ENCODE results near the gene COP1. TPM values are rescaled to one million over a fixed set of nuclear protein-coding genes. Genes with fewer than 3 reads are reported as not detected.

COP1 gene
- total and polyA plus RNA-seq, 2 donors (not counting 1 experiment from before 2014, with no cell fraction given): 18.7 to 68.5 TPM

DNA sequence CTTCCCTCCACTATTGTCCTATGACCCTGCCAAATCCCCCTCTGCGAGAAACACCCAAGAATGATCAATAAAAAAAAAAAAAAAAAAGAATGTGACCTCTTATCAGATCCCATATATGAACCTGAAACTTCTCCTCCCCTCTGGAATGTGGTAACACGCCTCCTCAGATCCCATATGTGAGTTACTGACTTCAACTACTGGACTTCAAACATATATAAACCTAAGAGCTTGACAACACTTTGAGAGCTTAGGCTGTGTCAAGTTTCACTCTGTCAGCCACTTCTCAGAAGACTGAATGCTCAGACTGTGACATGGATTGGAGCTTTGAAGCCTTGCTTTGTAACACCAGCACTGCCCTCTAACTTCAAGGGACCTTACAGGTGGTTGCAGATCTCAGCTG, 148.4 kb downstream of the COP1 start:
- no peaks in the 10 kb centered on the region for H3K9me3 ChIP-seq (ENCODE audit: control extremely low read depth in 1 of 3, control insufficient read depth in 2 of 3, insufficient read depth in 1 of 3, low read length in 2 of 3)
- intact Hi-C loops (cut with micrococcal nuclease): no loop called here
- Mint-ChIP-seq H3K27ac (no peak overlapping the region), H3K4me3 (no peak overlapping the region), H3K27me3 (no peaks in the 10 kb centered on the region), H3K4me1 (peaks cover 2% of the 10 kb centered on the region), H3K9me3 (ENCODE audit: insufficient read depth) (no peaks in the 10 kb centered on the region)
- no peak for ATAC-seq (ENCODE audit: low read depth)
- no peak overlapping the region for H3K27ac ChIP-seq (ENCODE audit: low read length in 2 of 2)
- ChIA-PET POLR2A (interaction anchor here (0.7 kb wide), 1 partner anchor 1091 kb away, joined by 5 read pairs; no protein-coding TSS in a partner anchor), CTCF (no interaction called here)
- no peak overlapping the region for H2AFZ ChIP-seq (ENCODE audit: insufficient read depth, low read depth, low read length, poor library complexity, severe bottlenecking)
- H4K20me1 ChIP-seq (ENCODE audit: control insufficient read depth, insufficient read depth, low read length, poor library complexity, severe bottlenecking): no peaks in the 10 kb centered on the region
- H3K4me2 ChIP-seq (replicated peaks; ENCODE audit: low read depth, low read length, poor library complexity, severe bottlenecking): no peak overlapping the region
- no peaks in the 10 kb centered on the region for H3K4me1 ChIP-seq (ENCODE audit: control insufficient read depth in 2 of 2, insufficient read depth in 2 of 2, low read length in 2 of 2)
- WGBS (ENCODE audit: insufficient coverage): no CpG with 5 or more reads among the region's 2 CpGs
- H3K79me2 ChIP-seq (ENCODE audit: control insufficient read depth, insufficient read depth, low read length): no peaks in the 10 kb centered on the region
- no peak overlapping the region for H3K4me3 ChIP-seq (ENCODE audit: control extremely low read depth in 1 of 5, extremely low read depth in 1 of 5, insufficient read depth in 1 of 5, low read depth in 2 of 5, low read length in 4 of 5)
- no peaks in the 10 kb centered on the region for H3K27me3 ChIP-seq (replicated peaks in 1 of 4; ENCODE audit: control extremely low read depth in 1 of 4, control insufficient read depth in 3 of 4, insufficient read depth in 4 of 4, low read length in 3 of 4)
- DNase-seq: no peak
- no peaks in the 10 kb centered on the region for H3K36me3 ChIP-seq (replicated peaks in 1 of 2; ENCODE audit: control extremely low read depth in 1 of 2, control insufficient read depth in 1 of 2, extremely low read depth in 1 of 2, insufficient read depth in 2 of 2, low read length in 1 of 2)
- no peak overlapping the region for H3K9ac ChIP-seq (ENCODE audit: low read length)
- TF ChIP-seq CTCF (IDR thresholded peaks at IDR 0.05) (no peak), EZH2 (IDR thresholded peaks at IDR 0.05; ENCODE audit: borderline replicate concordance, insufficient read depth, low read depth, low read length, poor library complexity, severe bottlenecking) (no peak)

- H3K27me3 Mint-ChIP-seq: no peaks in the 10 kb centered on the region
- no peak overlapping the region for H3K27ac Mint-ChIP-seq
- ChIA-PET POLR2A (no interaction called here), CTCF (no interaction called here)
- Histone ChIP-seq H3K36me3 (replicated peaks in 1 of 2; ENCODE audit: control extremely low read depth in 1 of 2, control insufficient read depth in 1 of 2, extremely low read depth in 1 of 2, insufficient read depth in 2 of 2, low read length in 1 of 2) (peaks cover 0 to under 1% of the 10 kb centered on the region in 2 experiments), H3K79me2 (ENCODE audit: control insufficient read depth, insufficient read depth, low read length) (no peaks in the 10 kb centered on the region), H3K4me2 (replicated peaks; ENCODE audit: low read depth, low read length, poor library complexity, severe bottlenecking) (no peak overlapping the region), H3K9ac (ENCODE audit: low read length) (no peak overlapping the region), H3K9me3 (ENCODE audit: control extremely low read depth in 1 of 3, control insufficient read depth in 2 of 3, insufficient read depth in 1 of 3, low read length in 2 of 3) (no peaks in the 10 kb centered on the region), H4K20me1 (ENCODE audit: control insufficient read depth, insufficient read depth, low read length, poor library complexity, severe bottlenecking) (no peaks in the 10 kb centered on the region), H3K27me3 (replicated peaks in 1 of 4; ENCODE audit: control extremely low read depth in 1 of 4, control insufficient read depth in 3 of 4, insufficient read depth in 4 of 4, low read length in 3 of 4) (no peaks in the 10 kb centered on the region), H3K4me3 (ENCODE audit: control extremely low read depth in 1 of 5, extremely low read depth in 1 of 5, insufficient read depth in 1 of 5, low read depth in 2 of 5, low read length in 4 of 5) (no peak overlapping the region), H3K27ac (ENCODE audit: low read length in 2 of 2) (no peak overlapping the region), H2AFZ (ENCODE audit: insufficient read depth, low read depth, low read length, poor library complexity, severe bottlenecking) (no peak overlapping the region), H3K4me1 (ENCODE audit: control insufficient read depth in 2 of 2, insufficient read depth in 2 of 2, low read length in 2 of 2) (no peaks in the 10 kb centered on the region)
- no peaks in the 10 kb centered on the region for H3K9me3 Mint-ChIP-seq (ENCODE audit: insufficient read depth)
- H3K4me3 Mint-ChIP-seq: no peak overlapping the region
- no peak for ATAC-seq (ENCODE audit: low read depth)
- TF ChIP-seq EZH2 (IDR thresholded peaks at IDR 0.05; ENCODE audit: borderline replicate concordance, insufficient read depth, low read depth, low read length, poor library complexity, severe bottlenecking): no peak
- TF ChIP-seq CTCF (IDR thresholded peaks at IDR 0.05): no peak
- H3K4me1 Mint-ChIP-seq: peaks cover 2% of the 10 kb centered on the region
- no CpG with 5 or more reads among the region's 3 CpGs for WGBS (ENCODE audit: insufficient coverage)
- DNase-seq: no peak
- intact Hi-C loops (cut with micrococcal nuclease): no loop called here
Measured at GRCh38 chr1:176056312-176056711, 150.8 kb downstream of the COP1 start.
